ENCODE results near the gene FAM89B. TPM values are rescaled to one million over a fixed set of nuclear protein-coding genes. Genes with fewer than 3 reads are reported as not detected.

Gene FAM89B
- total RNA-seq, 2 experiments from 2014 or later: 45.6 to 48.0 TPM

GRCh38 chr11:65530157-65530496, 42.2 kb upstream of the FAM89B start:
- Mint-ChIP-seq H3K4me1 (peaks cover 31% of the 10 kb centered on the region), H3K27me3 (no peaks in the 10 kb centered on the region), H3K9me3 (no peaks in the 10 kb centered on the region), H3K27ac (peak overlapping the region; percentile 66), H3K36me3 (ENCODE audit: low read depth) (peaks cover 50% of the 10 kb centered on the region), H3K4me3 (no peak overlapping the region)
- CTCF ChIA-PET: interaction anchor here (3.1 kb wide), 1 partner anchor 10 kb away, joined by 17 read pairs; no protein-coding TSS in a partner anchor
- POLR2A ChIA-PET: interaction anchor here (1.0 to 1.3 kb wide), 2 partner anchors 111 to 112 kb away, joined by 3 read pairs; no protein-coding TSS in a partner anchor
- DNase-seq: no peak

DNA sequence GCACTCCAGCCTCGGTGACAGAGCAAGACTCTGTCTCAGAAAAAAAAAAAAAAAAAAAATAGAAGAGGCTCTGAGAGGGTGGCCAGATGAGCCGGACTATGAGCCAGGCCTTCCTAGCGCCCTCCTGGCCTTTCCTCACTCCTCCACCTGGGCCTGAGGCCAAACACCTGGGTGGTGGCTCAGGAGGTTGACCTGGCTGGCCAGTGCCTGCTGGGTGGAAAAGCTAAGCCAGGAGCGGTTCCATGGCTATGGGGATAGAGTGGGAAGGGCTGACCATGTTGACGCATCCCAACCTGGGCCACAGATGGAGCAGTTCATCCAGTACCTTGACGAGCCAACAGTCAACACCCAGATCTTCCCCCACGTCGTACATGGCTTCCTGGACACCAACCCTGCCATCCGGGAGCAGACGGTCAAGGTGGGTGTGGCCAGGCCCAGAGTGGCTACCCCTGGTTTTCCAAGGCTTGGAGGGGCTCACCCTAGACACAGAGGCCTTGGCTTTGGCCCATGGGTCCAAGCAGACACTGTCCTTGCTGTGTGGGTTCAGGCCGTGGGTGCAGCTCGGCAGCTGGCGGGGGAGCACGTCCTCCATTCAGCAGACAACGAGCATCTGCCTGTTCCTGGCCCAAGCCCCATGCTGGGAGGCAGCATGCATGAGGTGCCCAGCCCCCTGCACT, 39.8 kb upstream of the FAM89B start:
- DNase-seq: no peak
- no peak overlapping the region for H3K27ac Mint-ChIP-seq
- ChIA-PET CTCF (interaction anchor here (0.7 to 1.2 kb wide), 3 partner anchors 18 to 55 kb away, joined by 3 read pairs; no protein-coding TSS in a partner anchor), POLR2A (interaction anchor here (2.2 kb wide), 1 partner anchor 8 kb away, joined by 5 read pairs; the partner anchor contains the start of gene SCYL1)
- H3K4me1 Mint-ChIP-seq: peaks cover 14% of the 10 kb centered on the region
- H3K4me3 Mint-ChIP-seq: no peak overlapping the region
- H3K9me3 Mint-ChIP-seq: no peaks in the 10 kb centered on the region
- peaks cover 46% of the 10 kb centered on the region for H3K36me3 Mint-ChIP-seq (ENCODE audit: low read depth)
- H3K27me3 Mint-ChIP-seq: no peaks in the 10 kb centered on the region

DNA sequence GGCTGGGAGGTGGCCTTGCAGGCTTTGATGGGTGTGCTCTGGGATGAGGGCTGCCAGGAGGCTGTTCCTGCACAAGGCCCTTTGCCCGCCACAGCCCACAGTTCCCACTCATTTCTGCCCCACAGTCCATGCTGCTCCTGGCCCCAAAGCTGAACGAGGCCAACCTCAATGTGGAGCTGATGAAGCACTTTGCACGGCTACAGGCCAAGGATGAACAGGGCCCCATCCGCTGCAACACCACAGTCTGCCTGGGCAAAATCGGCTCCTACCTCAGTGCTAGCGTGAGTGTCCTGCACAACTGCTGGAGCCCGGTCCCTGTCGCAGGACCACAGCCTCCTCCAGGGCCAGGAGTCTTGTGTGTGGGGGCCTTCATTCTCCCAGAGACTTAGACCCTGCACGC, 37.2 kb upstream of the FAM89B start:
- H3K36me3 Mint-ChIP-seq (ENCODE audit: low read depth): peaks cover 38% of the 10 kb centered on the region
- H3K27me3 Mint-ChIP-seq: no peaks in the 10 kb centered on the region
- no peak overlapping the region for H3K27ac Mint-ChIP-seq
- peaks cover 6% of the 10 kb centered on the region for H3K4me1 Mint-ChIP-seq
- ChIA-PET CTCF (no interaction called here), POLR2A (interaction anchor here (1.0 kb wide), 1 partner anchor 9 kb away, joined by 3 read pairs; no protein-coding TSS in a partner anchor)
- H3K4me3 Mint-ChIP-seq: no peak overlapping the region
- no peak for DNase-seq
- H3K9me3 Mint-ChIP-seq: no peaks in the 10 kb centered on the region

GRCh38 chr11:65536412-65537295, 35.7 kb upstream of the FAM89B start:
- no peaks in the 10 kb centered on the region for H3K27me3 Mint-ChIP-seq
- ChIA-PET CTCF (interaction anchor here (1.1 kb wide), 1 partner anchor 51 kb away, joined by 3 read pairs; no protein-coding TSS in a partner anchor), POLR2A (interaction anchor here (1.2 to 1.6 kb wide), 4 partner anchors 9 to 118 kb away, joined by 3 to 6 read pairs (median 4); partner anchors contain the start of gene SCYL1)
- no peak overlapping the region for H3K27ac Mint-ChIP-seq
- no peaks in the 10 kb centered on the region for H3K9me3 Mint-ChIP-seq
- no peak for DNase-seq
- peaks cover 25% of the 10 kb centered on the region for H3K36me3 Mint-ChIP-seq (ENCODE audit: low read depth)
- peaks cover 13% of the 10 kb centered on the region for H3K4me1 Mint-ChIP-seq
- H3K4me3 Mint-ChIP-seq: no peak overlapping the region

DNA sequence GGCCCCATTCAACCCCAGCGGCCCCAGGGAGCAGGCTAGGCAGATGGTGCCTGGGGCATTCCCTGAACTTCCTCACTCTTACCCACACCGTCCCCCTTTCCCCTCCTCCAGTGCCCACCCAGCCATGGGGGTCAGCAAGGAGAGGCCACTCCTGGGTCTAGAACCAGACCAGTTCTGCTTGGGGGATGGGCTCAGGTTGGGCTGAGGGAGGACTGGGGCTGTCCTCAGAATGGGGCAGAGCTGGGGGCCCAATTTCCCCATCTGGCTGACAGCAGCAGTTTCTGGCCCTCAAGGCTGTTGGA, 35.1 kb upstream of the FAM89B start:
- Mint-ChIP-seq H3K36me3 (ENCODE audit: low read depth) (peaks cover 22% of the 10 kb centered on the region), H3K4me3 (no peak overlapping the region), H3K9me3 (no peaks in the 10 kb centered on the region), H3K27me3 (no peaks in the 10 kb centered on the region), H3K27ac (no peak overlapping the region), H3K4me1 (peaks cover 16% of the 10 kb centered on the region)
- no peak for DNase-seq
- ChIA-PET CTCF (interaction anchor here (1.1 kb wide), 1 partner anchor 50 kb away, joined by 3 read pairs; no protein-coding TSS in a partner anchor), POLR2A (interaction anchor here (1.2 to 1.6 kb wide), 3 partner anchors 8 to 118 kb away, joined by 4 to 6 read pairs (median 4); partner anchors contain the start of gene SCYL1)

GRCh38 chr11:65537620-65538231, 34.6 kb upstream of the FAM89B start:
- no peaks in the 10 kb centered on the region for H3K27me3 Mint-ChIP-seq
- no peak overlapping the region for H3K27ac Mint-ChIP-seq
- H3K9me3 Mint-ChIP-seq: no peaks in the 10 kb centered on the region
- CTCF ChIA-PET: interaction anchor here (1.5 kb wide), 1 partner anchor 14 kb away, joined by 3 read pairs; no protein-coding TSS in a partner anchor
- H3K4me3 Mint-ChIP-seq: no peak overlapping the region
- peaks cover 20% of the 10 kb centered on the region for H3K36me3 Mint-ChIP-seq (ENCODE audit: low read depth)
- H3K4me1 Mint-ChIP-seq: peaks cover 18% of the 10 kb centered on the region
- POLR2A ChIA-PET: interaction anchor here (1.0 to 1.6 kb wide), 3 partner anchors 8 to 49 kb away, joined by 3 to 6 read pairs (median 4); partner anchors contain the start of gene SCYL1
- no peak for DNase-seq

GRCh38 chr11:65538232-65538914, 34.0 kb upstream of the FAM89B start:
- DNase-seq: no peak

DNA sequence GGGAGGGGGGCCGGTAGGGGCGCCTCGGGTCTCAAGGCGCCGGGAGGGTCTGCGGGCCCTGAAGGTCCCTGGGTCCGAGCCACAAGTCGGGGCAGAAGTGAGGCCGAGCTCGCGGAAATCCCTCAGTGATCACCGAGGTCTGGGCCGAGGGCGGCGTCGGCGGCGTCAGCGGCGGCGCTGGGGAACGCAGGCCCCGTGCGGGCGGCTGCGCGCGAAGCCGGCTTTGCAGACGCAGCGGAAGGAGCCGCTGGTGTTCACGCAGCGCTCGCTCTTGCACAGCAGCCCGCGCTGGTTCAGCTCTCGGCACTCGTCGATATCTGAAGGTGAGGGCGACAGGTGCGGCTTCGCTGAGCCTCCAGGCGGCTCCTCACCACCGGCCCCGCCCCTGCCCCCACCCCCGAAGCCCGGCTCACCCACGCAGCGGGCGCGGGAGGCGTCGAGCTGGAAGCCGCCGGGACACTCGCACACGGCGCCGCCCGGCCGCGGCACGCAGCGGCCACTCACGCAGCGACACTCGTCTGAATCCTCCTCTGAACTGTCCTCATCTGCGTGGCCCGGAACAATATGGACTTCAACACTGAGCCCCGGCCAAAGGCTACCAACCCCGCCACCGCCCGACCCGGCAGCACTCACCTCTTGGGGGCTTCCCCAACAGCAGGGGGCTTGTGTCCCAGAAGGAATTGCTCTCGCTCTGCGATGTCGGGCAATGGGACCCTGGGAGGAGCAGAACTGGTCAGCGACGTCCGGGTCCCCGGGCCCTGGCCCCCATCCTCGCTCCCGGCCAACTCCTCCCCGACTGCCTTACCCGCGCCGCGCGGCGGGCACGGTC, 33.2 kb upstream of the FAM89B start:
- H3K27me3 Mint-ChIP-seq: no peaks in the 10 kb centered on the region
- no peak for DNase-seq

More at GRCh38 chr11:65538232-65538914, 34.0 kb upstream of the FAM89B start:
- Mint-ChIP-seq H3K27me3 (no peaks in the 10 kb centered on the region), H3K4me1 (peaks cover 19% of the 10 kb centered on the region), H3K4me3 (no peak overlapping the region), H3K27ac (no peak overlapping the region), H3K36me3 (ENCODE audit: low read depth) (peaks cover 21% of the 10 kb centered on the region), H3K9me3 (no peaks in the 10 kb centered on the region)
- ChIA-PET CTCF (interaction anchor here (1.1 to 1.5 kb wide), 2 partner anchors 13 to 34 kb away, joined by 3 read pairs; partner anchors contain the start of gene FAM89B), POLR2A (interaction anchor here (0.6 to 1.2 kb wide), 3 partner anchors 13 to 48 kb away, joined by 3 to 6 read pairs (median 3); partner anchors contain the start of gene SCYL1)

GRCh38 chr11:65539744-65540289, 32.5 kb upstream of the FAM89B start:
- POLR2A ChIA-PET: interaction anchor here (0.8 to 3.7 kb wide), 16 partner anchors 13 to 205 kb away, joined by 3 to 54 read pairs (median 10); partner anchors contain the start of genes EHBP1L1, FAM89B, MALAT1 and PCNX3
- no peaks in the 10 kb centered on the region for H3K27me3 Mint-ChIP-seq
- H3K4me1 Mint-ChIP-seq: peaks cover 24% of the 10 kb centered on the region
- H3K4me3 Mint-ChIP-seq: peak overlapping the region; percentile 80
- peaks cover 24% of the 10 kb centered on the region for H3K36me3 Mint-ChIP-seq (ENCODE audit: low read depth)
- peak overlapping the region; percentile 71 for H3K27ac Mint-ChIP-seq
- no peak for DNase-seq
- no peaks in the 10 kb centered on the region for H3K9me3 Mint-ChIP-seq
- CTCF ChIA-PET: interaction anchor here (0.7 to 6.3 kb wide), 25 partner anchors 9 to 278 kb away, joined by 3 to 88 read pairs (median 6); partner anchors contain the start of genes EHBP1L1, FAM89B, FRMD8 and PCNX3

More for the DNA sequence above, 33.2 kb upstream of the FAM89B start:
- ChIA-PET CTCF (interaction anchor here (1.1 to 6.3 kb wide), 13 partner anchors 9 to 150 kb away, joined by 3 to 88 read pairs (median 14); partner anchors contain the start of genes EHBP1L1, FAM89B, PCNX3 and SIPA1), POLR2A (interaction anchor here (0.6 to 3.7 kb wide), 10 partner anchors 13 to 76 kb away, joined by 3 to 54 read pairs (median 14); partner anchors contain the start of genes EHBP1L1, FAM89B, PCNX3 and SCYL1)
- H3K4me1 Mint-ChIP-seq: peaks cover 20% of the 10 kb centered on the region
- H3K4me3 Mint-ChIP-seq: no peak overlapping the region
- H3K27ac Mint-ChIP-seq: no peak overlapping the region
- H3K9me3 Mint-ChIP-seq: no peaks in the 10 kb centered on the region
- H3K36me3 Mint-ChIP-seq (ENCODE audit: low read depth): peaks cover 24% of the 10 kb centered on the region

DNA sequence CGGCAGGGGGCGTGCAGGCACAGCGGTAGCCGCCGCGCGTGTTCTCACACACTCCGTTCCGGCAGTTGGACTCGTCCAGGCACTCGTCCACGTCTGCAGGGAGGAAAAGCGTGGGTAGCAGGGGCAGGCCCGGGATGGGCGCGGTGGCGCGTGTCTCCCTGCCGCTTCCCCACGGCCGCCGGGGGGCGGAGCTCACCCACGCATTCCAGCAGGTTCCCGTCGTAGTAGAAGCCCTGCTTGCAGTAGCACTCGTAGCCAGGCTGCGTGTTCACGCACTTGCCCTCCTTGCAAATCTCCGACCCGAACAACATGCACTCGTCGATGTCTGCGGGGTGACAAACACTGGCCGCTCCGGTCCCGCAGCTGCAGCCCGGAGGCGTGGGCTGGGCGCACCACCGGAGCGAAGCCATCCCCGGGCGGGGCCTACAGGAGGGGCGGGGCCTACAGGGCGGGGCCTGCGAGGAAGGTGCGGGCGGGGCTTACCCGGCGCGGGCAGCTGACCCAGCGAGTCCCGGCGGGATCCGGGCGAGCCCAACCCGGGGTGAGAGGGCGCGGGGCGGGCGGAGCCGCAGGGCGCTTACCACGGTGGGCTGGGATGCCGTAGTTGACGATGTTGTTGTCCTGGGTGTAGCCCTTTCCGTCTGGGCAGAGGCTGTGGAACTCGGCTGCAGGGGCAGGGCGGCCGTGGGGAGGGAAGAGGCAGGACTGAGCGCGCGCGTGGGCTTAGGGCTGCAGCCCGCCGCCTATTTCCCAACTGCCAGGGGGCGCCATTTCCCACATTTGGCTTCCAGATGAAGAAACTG, 31.8 kb upstream of the FAM89B start:
- H3K36me3 Mint-ChIP-seq (ENCODE audit: low read depth): peaks cover 27% of the 10 kb centered on the region
- peak; percentile 92 for DNase-seq
- peak overlapping the region; percentile 74 for H3K27ac Mint-ChIP-seq
- ChIA-PET POLR2A (interaction anchor here (0.8 to 3.7 kb wide), 19 partner anchors 11 to 206 kb away, joined by 3 to 54 read pairs (median 10); partner anchors contain the start of genes EHBP1L1, FAM89B, MALAT1 and NEAT1), CTCF (interaction anchor here (0.6 to 6.3 kb wide), 32 partner anchors 9 to 277 kb away, joined by 3 to 88 read pairs (median 5); partner anchors contain the start of genes DPF2, EHBP1L1, FAM89B and FRMD8)
- H3K27me3 Mint-ChIP-seq: no peaks in the 10 kb centered on the region
- peaks cover 30% of the 10 kb centered on the region for H3K4me1 Mint-ChIP-seq
- H3K4me3 Mint-ChIP-seq: peak overlapping the region; percentile 80
- H3K9me3 Mint-ChIP-seq: no peaks in the 10 kb centered on the region
